Measurements from ENCODE around the gene NEK1. TPM values are rescaled to one million over a fixed set of nuclear protein-coding genes. Genes with fewer than 3 reads are reported as not detected.

The NEK1 gene
- total RNA-seq, 2 experiments from 2014 or later, result 7.4 to 26.2 TPM

- no peaks in the 10 kb centered on the region for H4K20me1 ChIP-seq (ENCODE audit: insufficient read depth, low read length)
- no TSS peak for BruUV-seq (replicated peaks)
- H3K4me3 ChIP-seq (ENCODE audit: low read depth, low read length, poor library complexity, severe bottlenecking), result no peak overlapping the region
- TF ChIP-seq EZH2phosphoT487 (IDR thresholded peaks at IDR 0.05; ENCODE audit: borderline replicate concordance, low read depth, low read length) (no peak), CTCF (conservative IDR thresholded peaks at IDR 0.05; ENCODE audit: low read length) (no peak)
- no peaks in the 10 kb centered on the region for H3K4me1 ChIP-seq (ENCODE audit: insufficient read depth, low read length, poor library complexity, severe bottlenecking)
- H3K79me2 ChIP-seq (ENCODE audit: insufficient read depth, low read depth, low read length), result no peaks in the 10 kb centered on the region
- no peak for DNase-seq (ENCODE audit: low spot score)
- H3K27ac ChIP-seq (ENCODE audit: low read depth, low read length, poor library complexity, severe bottlenecking), result no peak overlapping the region
- ChIA-PET POLR2A (no interaction called here), CTCF (ENCODE audit: unreplicated experiment) (no interaction called here)
- no peaks in the 10 kb centered on the region for H3K9me2 ChIP-seq (ENCODE audit: insufficient read depth, low read length)
- H3K4me2 ChIP-seq (ENCODE audit: low read length), result no peak overlapping the region
- no peak overlapping the region for H2AFZ ChIP-seq (ENCODE audit: low read length)
- H3K9me3 ChIP-seq (ENCODE audit: low read length), result no peaks in the 10 kb centered on the region
- intact Hi-C loops (cut with micrococcal nuclease; ENCODE audit: unreplicated experiment), result no loop called here
- peaks cover 12% of the 10 kb centered on the region for H3K36me3 ChIP-seq (ENCODE audit: insufficient read depth, low read length)
These were observed 71.6 kb downstream of the NEK1 start for GRCh38 chr4:169540774-169541173.

GRCh38 chr4:169530048-169530447 is 82.3 kb downstream of the NEK1 start:
- Histone ChIP-seq H3K79me2 (ENCODE audit: insufficient read depth, low read depth, low read length) (no peaks in the 10 kb centered on the region), H2AFZ (ENCODE audit: low read length) (no peak overlapping the region), H4K20me1 (ENCODE audit: insufficient read depth, low read length) (no peaks in the 10 kb centered on the region), H3K4me2 (ENCODE audit: low read length) (no peak overlapping the region), H3K9me2 (ENCODE audit: insufficient read depth, low read length) (no peaks in the 10 kb centered on the region), H3K27ac (ENCODE audit: low read depth, low read length, poor library complexity, severe bottlenecking) (no peak overlapping the region), H3K36me3 (ENCODE audit: insufficient read depth, low read length) (peaks cover 31% of the 10 kb centered on the region), H3K4me3 (ENCODE audit: low read depth, low read length, poor library complexity, severe bottlenecking) (no peak overlapping the region), H3K4me1 (ENCODE audit: insufficient read depth, low read length, poor library complexity, severe bottlenecking) (no peaks in the 10 kb centered on the region), H3K9me3 (ENCODE audit: low read length) (no peaks in the 10 kb centered on the region)
- no peak for DNase-seq (ENCODE audit: low spot score)
- BruUV-seq (replicated peaks), result no TSS peak
- no peak for TF ChIP-seq EZH2phosphoT487 (IDR thresholded peaks at IDR 0.05; ENCODE audit: borderline replicate concordance, low read depth, low read length)
- TF ChIP-seq CTCF (conservative IDR thresholded peaks at IDR 0.05; ENCODE audit: low read length), result no peak
- ChIA-PET POLR2A (interaction anchor here (0.6 to 1.0 kb wide), 2 partner anchors 23 to 117 kb away, joined by 3 read pairs; no protein-coding TSS in a partner anchor), CTCF (ENCODE audit: unreplicated experiment) (no interaction called here)
- intact Hi-C loops (cut with micrococcal nuclease; ENCODE audit: unreplicated experiment), result no loop called here

DNA sequence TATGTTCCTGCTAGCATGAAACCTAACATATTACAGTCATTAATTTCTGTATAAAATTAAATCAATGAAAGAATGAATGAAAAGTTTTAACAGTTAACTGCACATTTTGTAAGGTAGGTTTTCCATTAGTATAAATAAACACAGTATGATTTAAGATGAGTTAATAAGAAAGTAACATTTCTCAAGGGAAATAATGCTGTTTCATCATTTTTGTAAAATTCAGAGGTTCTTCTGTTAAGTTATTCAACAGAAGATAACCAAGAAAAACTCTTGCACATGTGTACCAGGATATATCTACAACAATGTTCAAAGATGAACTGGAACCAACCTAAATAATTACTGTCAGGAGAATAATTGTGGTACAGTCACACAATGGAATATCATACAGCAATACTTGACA is 88.6 kb downstream of the NEK1 start:
- Histone ChIP-seq H3K27ac (ENCODE audit: low read depth, low read length, poor library complexity, severe bottlenecking) (no peak overlapping the region), H3K4me1 (ENCODE audit: insufficient read depth, low read length, poor library complexity, severe bottlenecking) (no peaks in the 10 kb centered on the region), H3K79me2 (ENCODE audit: insufficient read depth, low read depth, low read length) (no peaks in the 10 kb centered on the region), H2AFZ (ENCODE audit: low read length) (no peak overlapping the region), H3K4me3 (ENCODE audit: low read depth, low read length, poor library complexity, severe bottlenecking) (no peak overlapping the region), H3K9me3 (ENCODE audit: low read length) (no peaks in the 10 kb centered on the region), H3K36me3 (ENCODE audit: insufficient read depth, low read length) (peaks cover 21% of the 10 kb centered on the region), H3K9me2 (ENCODE audit: insufficient read depth, low read length) (no peaks in the 10 kb centered on the region), H4K20me1 (ENCODE audit: insufficient read depth, low read length) (no peaks in the 10 kb centered on the region), H3K4me2 (ENCODE audit: low read length) (no peak overlapping the region)
- ChIA-PET CTCF (ENCODE audit: unreplicated experiment) (no interaction called here), POLR2A (no interaction called here)
- no TSS peak for BruUV-seq (replicated peaks)
- intact Hi-C loops (cut with micrococcal nuclease; ENCODE audit: unreplicated experiment), result no loop called here
- TF ChIP-seq CTCF (conservative IDR thresholded peaks at IDR 0.05; ENCODE audit: low read length), result no peak
- TF ChIP-seq EZH2phosphoT487 (IDR thresholded peaks at IDR 0.05; ENCODE audit: borderline replicate concordance, low read depth, low read length), result no peak
- no peak for DNase-seq (ENCODE audit: low spot score)
